ENCODE data around the gene OTUD5. TPM values are rescaled to one million over a fixed set of nuclear protein-coding genes. Genes with fewer than 3 reads are reported as not detected.
"Not testable (repeated sequence)": the region's sequence is repeated elsewhere in the genome, so short reads cannot be mapped to it uniquely, and the experiment has no call there.

The OTUD5 gene, protein sequence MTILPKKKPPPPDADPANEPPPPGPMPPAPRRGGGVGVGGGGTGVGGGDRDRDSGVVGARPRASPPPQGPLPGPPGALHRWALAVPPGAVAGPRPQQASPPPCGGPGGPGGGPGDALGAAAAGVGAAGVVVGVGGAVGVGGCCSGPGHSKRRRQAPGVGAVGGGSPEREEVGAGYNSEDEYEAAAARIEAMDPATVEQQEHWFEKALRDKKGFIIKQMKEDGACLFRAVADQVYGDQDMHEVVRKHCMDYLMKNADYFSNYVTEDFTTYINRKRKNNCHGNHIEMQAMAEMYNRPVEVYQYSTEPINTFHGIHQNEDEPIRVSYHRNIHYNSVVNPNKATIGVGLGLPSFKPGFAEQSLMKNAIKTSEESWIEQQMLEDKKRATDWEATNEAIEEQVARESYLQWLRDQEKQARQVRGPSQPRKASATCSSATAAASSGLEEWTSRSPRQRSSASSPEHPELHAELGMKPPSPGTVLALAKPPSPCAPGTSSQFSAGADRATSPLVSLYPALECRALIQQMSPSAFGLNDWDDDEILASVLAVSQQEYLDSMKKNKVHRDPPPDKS
- total RNA-seq (2014; rRNA removed; shearing (Covaris generic)), result 16.8 and 17.8 TPM in 2 replicates

DNA sequence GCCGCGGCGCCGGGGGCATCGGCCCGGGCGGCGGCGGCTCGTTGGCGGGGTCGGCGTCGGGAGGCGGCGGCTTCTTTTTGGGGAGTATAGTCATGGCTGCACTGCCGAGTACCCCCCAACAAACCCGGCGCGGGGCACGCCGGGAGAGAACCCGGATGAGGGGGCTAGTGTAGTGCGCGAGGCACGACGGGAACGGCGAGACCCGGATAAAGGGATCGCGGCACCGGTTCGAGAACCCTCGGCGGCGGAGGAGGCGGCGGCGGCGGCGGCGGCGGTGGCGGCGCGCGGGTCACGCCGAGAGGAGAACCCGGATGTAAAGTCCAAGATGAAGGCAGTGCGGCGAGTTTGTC lies at the start of gene OTUD5:
Gene OTUD5 (minus strand): TSS at position 131 of the 350 bp plus-strand sequence. CDS start 37 bp downstream, at position 94.
- peak; percentile 71 for DNase-seq (ENCODE audit: low read depth)

DNA sequence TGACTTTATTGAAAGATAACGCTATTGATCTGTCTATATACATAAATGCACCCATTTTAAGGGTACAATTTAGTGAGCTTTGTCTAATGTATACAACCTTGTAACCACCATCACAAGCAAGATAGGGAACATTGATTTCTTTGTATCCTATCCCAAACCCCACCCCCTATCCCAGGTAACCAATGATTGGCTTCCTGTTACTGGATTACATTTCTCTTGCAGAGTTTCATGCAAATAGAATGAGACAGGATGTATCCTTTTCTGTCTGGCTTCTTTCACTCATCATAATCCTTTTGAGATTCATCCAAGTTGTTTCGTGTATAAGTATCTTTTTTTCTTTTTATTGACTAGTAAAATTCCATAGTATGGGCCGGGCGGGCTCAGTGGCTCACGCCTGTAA lies 46.3 kb upstream of the OTUD5 start:
- no peak for DNase-seq (ENCODE audit: low read depth)

DNA sequence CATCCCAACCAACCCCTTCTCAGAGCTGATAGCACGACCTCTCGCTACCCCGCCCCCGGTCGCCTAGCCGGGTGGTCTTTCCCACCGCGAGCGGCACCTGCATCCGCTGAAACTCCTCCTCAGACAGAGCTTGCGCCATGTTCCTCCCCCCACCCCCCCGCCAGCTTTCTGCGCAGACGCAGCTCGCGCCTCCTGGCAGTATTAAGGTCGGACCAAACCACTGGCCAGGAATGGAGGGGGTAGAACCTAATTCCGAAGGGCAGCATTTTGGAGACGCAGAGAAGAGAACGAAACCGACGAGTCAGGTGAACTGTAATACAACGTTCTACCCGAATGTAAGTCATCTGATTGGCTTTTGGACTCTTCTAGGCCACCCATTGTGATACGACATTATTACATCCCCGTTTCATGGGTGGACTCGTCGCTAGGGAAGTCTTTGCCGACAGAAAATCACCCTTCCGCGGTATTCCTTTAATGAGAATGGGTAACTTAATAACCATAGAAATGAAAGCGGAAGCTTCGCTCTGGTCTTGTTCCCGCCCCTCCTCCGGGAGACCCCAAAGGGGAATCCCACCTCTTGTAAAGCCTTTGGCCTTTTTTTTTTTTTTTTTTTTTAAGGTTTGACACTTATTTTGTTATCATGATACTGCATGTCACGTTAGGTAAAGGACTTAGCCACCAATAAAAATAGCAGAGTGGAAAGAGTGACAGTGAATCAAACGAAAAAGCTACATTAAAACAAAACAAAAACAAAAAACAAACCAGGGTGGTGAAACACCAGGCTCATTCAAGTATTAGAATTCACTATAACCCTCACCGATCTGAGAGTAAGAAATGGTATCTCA lies 44.9 kb upstream of the OTUD5 start, which contains the start of gene GRIPAP1:
Gene GRIPAP1 (minus strand): TSS at position 174 of the 845 bp plus-strand sequence. CDS start 35 bp downstream, at position 139.
- peak; percentile 79 for DNase-seq (ENCODE audit: low read depth)

DNA sequence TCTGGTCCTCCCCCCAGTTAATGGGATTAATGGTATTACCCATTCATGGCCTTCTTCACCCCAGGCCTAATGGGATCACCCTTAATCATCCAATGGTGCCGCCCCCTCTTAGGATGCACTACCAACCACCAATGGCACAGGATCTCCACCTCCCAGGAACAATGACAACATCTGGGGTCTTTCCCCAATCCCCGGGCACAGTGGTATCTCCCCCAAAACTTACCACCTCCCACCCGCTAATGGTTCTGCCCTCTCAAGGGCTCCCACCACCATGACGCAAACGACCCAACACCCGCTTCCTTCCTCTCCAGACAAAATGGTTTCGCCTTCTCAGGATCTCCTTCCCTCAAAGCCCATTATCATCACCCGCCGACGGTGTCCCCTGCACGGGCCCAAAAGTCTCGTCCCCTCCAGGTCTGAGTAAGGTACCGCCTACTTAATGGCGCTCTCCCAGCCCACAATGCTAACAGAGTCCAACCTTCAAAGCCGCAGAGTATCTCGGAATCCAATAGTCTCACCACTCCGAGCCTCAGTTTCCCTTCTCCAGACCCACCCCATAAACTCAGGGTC lies 44.2 kb upstream of the OTUD5 start:
- peak; percentile 45 for DNase-seq (ENCODE audit: low read depth)

DNA sequence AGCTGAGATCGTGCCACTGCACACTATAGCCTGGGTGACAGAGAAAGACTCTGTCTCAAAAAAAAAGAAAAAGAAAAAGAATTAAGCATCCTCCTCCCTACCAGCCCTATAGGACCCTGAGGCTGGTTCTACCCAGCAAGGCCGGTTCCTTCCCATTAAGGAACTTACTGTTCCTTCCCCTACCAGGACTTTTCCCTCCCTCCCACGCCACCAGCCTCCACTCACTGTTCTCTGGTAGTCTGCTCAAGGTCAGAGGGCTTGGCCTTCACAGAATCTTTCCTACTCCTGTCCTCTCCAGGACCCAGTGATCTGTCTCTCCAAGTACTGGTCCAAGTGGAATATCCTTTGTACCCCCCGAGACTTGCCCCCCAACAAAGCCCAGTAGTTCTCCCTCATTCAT lies 43.2 kb upstream of the OTUD5 start:
- DNase-seq (ENCODE audit: low read depth), result no peak

DNA sequence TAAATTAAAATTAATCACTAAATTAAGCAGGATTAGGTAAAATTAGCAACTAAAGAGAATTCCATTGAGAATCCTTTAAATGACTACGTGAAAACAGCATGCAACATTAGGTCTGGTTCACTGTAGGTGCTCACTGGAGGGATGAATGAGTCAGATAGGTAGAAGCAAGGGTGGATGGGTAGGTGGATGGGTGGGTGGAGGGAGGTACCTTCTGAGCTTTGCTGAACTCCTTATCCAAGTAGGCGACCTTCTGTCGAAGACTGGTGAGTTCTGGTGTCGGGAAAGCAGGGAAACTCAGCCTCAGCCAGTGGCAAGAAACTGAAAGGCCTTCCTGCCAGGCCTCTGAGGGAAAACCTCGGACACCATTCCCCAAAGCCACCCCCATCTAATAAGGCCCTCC lies 41.6 kb upstream of the OTUD5 start:
- DNase-seq (ENCODE audit: low read depth), result no peak

DNA sequence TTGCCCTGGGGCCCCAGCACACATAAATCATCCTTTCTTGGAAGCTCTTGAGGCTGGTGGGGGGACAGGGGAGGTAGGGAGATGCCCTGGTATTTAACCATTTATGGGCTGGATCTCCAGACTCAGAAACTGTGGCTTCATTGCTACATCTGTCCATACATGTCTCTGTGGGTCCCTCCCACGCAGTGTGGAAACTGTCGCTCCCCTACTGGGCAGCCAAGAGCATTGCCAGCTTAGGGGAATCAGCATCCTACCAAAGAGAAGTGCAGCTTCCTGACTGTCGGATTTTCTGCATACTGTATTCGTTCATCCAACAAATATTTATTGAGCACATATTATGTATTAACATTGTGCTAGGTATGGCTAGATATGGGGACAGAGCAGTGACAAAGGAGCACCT lies 41.0 kb upstream of the OTUD5 start:
- no peak for DNase-seq (ENCODE audit: low read depth)

DNA sequence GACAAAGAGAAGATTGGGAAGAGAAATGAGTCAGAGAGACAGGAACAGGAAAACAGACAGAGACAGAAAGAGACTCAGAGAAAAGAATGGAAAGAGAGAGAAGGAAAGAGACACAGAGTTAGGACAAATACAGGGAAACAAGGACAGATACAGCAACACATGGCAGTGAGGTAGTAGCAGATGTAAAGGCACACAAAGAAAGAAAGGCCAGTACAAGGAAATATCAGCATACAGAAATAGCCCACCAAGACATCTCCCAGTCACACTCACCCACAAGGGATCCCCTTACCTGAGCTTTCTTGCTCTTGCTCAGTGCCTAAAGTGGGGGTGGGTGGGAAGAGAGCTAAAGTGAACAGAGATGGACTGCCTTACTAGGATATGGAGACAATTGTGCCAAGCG lies 40.5 kb upstream of the OTUD5 start:
- no peak for DNase-seq (ENCODE audit: low read depth)

DNA sequence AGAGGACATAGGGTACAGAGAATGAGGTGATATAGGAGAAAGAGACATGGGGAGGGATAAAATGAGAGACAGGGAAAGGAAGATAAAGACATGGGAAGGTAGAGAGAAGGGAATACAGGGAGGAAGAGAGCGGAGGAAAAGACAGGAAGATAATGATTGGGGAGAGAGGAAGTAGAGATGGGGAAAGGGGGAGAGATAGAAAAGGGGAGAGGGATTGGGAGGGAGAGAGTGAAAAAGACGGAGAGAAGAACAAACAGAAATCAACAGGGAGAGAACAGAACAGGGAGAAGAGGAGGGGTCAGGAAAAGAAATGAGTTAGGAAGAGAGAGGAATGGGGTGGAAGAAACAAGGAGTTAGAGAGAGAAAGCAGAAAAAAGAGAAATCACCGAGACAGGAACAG lies 40.0 kb upstream of the OTUD5 start:
- DNase-seq (ENCODE audit: low read depth), result no peak

DNA sequence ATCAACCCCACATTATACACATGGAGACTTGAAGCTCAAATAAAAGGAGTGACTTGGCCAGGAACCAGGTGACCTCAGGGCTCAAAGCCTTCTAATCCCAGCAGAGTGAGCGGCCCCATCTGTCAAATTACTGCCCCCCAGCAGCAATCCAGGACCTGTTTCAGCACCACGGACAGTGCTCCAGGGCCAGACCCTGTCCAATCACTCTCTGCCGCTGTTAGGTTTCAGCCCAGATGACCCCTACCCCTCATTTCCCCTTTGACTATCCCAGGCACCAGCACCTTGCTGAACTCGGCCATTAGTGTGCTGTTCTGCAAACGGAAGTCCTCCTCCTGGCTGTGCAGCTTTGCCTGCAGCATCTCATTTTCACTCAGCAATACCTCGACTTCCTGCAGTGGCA lies 39.6 kb upstream of the OTUD5 start:
- no peak for DNase-seq (ENCODE audit: low read depth)

DNA sequence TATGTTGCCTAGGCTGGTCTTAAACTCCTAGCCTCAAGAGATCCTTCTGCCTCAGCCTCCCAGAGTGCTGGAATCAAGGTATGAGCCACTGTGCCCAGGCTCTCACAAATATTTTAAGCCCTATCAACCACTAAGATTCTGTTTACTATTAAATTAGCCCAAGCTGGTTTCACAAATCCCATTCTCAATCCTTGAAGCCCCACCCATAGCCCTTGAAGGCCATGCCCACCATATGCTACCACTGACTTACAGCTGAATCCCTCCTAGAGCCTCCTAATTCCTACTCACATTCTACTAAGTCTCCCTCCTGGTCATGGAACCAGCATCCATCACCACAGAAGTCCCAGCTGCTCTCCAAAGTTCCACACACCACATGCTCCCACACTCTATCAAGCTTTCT lies 34.9 kb upstream of the OTUD5 start:
- no peak for DNase-seq (ENCODE audit: low read depth)

DNA sequence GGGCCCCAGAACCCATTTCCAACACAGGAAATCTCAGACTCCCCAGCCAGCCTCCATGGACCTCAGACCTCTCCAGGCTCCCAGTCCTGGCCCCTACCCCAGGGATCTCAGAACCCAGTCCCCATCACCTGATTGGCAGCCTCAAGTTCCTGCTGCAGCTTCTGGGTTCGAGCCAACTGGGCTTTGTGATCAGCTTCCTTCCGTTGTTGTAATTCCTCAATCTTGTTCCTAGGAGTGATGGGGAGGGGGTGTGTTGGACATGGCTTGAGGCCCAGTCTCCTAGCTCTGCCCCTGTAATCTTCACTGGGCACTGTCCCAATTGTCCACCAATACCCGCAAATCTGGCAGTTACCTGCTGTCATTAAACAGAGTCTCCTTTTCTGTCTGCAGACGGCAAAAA lies 32.1 kb upstream of the OTUD5 start:
- DNase-seq (ENCODE audit: low read depth), result no peak

DNA sequence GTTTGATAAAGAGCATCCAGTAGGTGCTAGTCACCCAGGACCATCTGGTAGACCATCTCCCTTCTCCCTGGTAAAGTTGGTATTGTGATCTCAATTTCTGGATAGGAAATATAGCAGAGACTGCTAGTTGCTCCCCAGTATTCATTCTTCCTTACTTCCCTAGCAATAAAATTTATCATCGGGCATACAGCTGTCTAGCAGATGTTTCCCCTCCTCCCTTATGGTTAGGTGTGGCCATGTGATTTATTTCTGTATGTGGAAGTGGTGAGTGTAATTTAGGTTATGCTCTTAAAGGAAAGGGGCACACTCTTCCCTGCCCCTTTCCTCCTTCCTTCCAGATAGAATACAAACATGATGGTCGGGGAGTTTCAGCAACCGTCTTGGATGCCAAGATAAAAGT lies 26.5 kb upstream of the OTUD5 start:
- DNase-seq (ENCODE audit: low read depth), result no peak

DNA sequence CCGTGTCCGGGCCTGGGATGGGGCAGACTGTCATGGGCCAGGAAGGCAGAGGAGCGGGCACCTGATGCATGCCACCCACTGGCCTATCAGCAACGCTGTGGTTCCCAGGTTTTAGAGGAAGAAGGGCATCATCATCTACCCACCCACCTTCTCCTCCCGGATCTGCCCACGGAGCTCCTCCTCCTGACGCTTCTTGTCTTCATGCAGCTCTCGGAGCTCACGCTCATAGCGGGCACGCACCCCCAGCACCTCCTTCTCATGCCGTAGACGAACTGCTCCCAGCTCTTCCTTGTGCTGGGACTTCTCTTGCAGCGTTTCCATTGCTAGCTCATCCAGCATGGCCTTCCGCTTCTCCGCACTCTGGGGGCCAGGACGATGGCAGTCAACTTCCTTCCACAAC lies 25.7 kb upstream of the OTUD5 start:
- DNase-seq (ENCODE audit: low read depth), result no peak

DNA sequence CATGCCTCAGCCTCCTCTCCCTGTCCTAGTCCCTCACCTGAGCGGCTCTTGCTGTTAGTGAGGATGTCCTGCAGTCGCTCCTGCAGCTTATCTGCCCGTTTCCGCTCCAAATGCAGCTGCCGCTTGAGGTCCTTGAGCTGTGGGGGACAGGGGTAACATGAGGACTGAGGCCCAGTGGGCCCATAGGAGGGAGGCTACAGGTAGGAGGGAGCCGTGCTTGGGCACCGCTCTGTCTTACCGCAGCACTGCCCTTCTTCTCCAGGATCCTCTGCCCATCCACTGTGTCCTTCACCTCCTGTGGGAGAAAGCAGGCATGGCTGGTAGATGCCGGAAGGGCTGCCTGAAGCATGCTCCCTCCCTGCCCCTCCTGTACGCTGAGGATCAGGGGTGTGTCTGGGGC lies 23.8 kb upstream of the OTUD5 start:
- DNase-seq (ENCODE audit: low read depth), result no peak

DNA sequence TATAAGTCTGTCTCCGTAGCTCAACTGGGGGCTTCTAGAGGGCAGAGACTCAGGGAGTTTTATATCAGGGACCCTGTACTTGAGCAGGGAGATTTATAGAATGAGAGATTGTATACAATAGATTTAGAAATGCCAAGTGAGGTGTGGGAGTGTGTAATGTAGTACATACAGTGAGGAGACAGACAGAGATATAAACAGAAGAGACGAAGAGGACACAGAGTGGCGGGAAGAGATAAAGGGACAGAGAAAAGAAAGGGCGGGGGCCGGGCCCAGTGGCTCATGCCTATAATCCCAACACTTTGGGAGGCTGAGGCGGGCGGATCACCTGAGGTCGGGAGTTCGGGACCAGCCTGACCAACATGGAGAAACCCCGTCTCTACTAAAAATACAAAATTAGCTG lies 22.9 kb upstream of the OTUD5 start:
- DNase-seq (ENCODE audit: low read depth), result not testable (repeated sequence)

DNA sequence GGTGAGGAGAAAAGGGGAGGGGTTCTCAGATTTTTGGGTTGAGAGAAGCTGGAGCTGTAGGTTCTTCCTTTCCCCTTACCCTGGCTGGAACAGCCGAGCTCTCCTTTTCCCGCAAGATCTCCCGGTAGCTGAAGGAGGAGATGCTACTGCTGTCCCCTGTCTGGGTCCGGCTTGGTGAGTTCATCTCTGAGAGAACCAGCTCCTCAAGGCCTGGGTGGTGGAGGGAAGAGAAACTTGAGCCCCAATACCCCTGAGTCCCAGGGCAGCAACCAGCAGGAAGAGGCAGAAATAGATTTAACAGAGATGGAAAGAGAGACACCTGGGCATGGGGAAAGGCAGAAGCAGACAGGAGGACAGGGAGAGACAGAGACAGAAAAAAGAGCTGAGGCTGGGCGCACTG lies 20.8 kb upstream of the OTUD5 start:
- no peak for DNase-seq (ENCODE audit: low read depth)

DNA sequence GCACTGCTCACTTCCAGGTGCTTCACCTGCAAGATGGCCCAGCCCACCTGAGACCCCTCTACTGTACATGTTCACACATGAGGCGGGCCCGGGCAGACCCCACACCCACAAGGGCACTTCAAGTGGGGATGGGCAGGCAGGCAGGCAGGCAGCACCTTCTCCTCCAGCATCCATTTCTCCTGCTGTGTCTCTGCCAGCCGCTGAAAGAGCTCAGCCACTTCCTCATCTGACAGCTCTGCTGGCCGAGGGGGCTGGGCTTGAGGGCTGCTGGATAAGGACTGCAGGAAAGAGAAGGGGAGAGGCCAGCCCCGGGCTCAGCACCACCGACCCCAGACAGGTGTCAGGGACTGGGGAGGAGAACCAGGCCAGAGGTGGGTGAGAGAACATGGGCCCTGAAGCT lies 18.7 kb upstream of the OTUD5 start:
- DNase-seq (ENCODE audit: low read depth), result no peak

DNA sequence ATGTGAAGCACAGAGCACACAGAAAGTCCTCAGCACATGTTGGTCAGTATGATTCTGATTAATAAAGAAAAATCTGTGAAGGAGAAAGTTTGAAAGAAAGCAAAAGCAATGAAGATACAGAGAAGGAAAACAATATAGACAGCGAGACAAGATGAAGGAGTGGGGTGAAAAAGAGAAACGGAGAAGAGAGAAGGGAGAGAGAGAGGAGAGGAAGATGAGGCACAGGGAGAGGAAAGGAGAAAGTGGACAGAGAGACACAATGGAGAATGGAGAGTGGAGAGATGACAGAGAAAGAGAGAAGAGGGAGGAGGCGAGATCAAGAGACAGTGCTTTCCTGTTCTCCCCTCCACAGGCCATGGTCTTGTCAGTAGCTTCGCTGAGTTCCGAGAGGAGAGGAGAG lies 18.1 kb upstream of the OTUD5 start:
- no peak for DNase-seq (ENCODE audit: low read depth)

DNA sequence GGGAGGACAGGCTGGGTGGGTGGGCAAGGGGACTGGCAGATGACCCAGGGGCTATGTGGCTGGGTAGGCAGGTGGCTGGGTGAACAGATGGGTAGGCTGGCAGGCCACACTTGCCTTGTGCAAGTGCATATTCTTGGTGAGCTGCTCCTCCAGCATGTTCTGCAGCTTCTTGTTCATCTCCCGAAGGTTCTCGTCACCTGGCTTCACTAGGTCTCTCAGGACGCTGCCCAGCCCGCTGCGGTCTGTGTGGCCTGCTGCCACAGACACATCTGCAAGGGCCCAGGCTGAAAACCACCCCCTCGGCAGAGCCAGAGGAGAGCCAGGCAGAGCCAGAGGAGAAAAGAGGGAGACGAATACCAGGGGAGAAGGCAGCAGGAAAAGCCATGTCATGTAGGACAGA lies 17.6 kb upstream of the OTUD5 start:
- DNase-seq (ENCODE audit: low read depth), result no peak

DNA sequence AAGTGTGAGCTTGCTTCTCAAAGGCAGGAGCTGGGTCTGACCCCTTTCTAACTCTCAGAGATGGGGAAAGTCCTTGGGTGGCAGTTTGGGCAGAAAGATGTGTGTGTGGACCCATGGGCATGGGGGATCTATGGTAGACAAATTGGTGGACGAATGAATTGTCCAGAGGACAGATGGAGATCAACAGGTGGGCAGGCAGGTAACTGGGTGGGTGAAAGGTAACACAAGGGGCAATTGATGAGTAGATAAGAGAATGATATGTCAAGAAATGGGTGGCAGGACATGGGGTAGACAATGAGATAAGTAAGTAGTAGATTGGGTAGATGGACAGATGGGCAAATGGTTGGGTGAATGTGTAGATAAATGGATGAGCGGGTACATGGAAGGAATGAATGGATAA lies 17.2 kb upstream of the OTUD5 start:
- no peak for DNase-seq (ENCODE audit: low read depth)

DNA sequence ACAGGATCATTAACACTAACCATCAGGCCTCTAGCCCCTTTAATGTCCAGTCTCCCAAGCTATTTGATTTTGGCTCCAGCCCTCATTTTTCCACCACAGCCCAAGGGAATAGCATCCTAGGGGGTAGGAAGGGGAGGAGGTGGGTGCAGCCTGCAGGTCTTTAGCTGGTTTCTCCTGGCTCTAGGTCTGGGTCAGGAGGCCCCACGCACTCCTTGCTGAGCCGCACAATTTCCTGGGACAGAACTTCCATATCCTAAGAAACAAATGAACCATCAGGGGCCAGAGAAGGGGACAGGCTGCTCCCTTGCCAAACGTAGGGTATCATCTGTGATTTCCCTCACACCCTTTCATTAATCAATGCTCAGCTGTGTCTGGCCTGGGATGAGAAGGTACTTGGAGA lies 16.6 kb upstream of the OTUD5 start:
- no peak for DNase-seq (ENCODE audit: low read depth)
